ENCODE measurements around the gene NFIA.

Gene NFIA

GRCh38 chr1:61078618-61079295, 3.6 kb upstream of the NFIA start:
- peaks cover 19% of the 10 kb centered on the region for H3K4me1 ChIP-seq (ENCODE audit: control insufficient read depth, insufficient read depth, low read length)
- no peaks in the 10 kb centered on the region for H3K36me3 ChIP-seq (ENCODE audit: control insufficient read depth, insufficient read depth, low read length)
- H3K27ac ChIP-seq (ENCODE audit: insufficient read depth, low read depth, low read length, poor library complexity, severe bottlenecking) = no peak overlapping the region
- peaks cover 64% of the 10 kb centered on the region for H3K27me3 ChIP-seq (ENCODE audit: control insufficient read depth, insufficient read depth, low read length, poor library complexity, severe bottlenecking)
- 13 to 26% methylated on average over 4 to 6 of the region's 7 CpGs for WGBS, 2 experiments
- no peak overlapping the region for H3K4me3 ChIP-seq (ENCODE audit: insufficient read depth, low read depth, low read length)
- H3K9me3 ChIP-seq (ENCODE audit: control insufficient read depth, low read length) = no peaks in the 10 kb centered on the region

GRCh38 chr1:61079296-61079897, 3.0 kb upstream of the NFIA start:
- 35 to 45% methylated on average over 4 to 5 of the region's 5 CpGs for WGBS, 2 experiments
- no peak overlapping the region for H3K27ac ChIP-seq (ENCODE audit: insufficient read depth, low read depth, low read length, poor library complexity, severe bottlenecking)
- H3K4me3 ChIP-seq (ENCODE audit: insufficient read depth, low read depth, low read length) = no peak overlapping the region
- H3K4me1 ChIP-seq (ENCODE audit: control insufficient read depth, insufficient read depth, low read length) = peaks cover 19% of the 10 kb centered on the region
- H3K27me3 ChIP-seq (ENCODE audit: control insufficient read depth, insufficient read depth, low read length, poor library complexity, severe bottlenecking) = peaks cover 70% of the 10 kb centered on the region
- no peaks in the 10 kb centered on the region for H3K9me3 ChIP-seq (ENCODE audit: control insufficient read depth, low read length)
- no peaks in the 10 kb centered on the region for H3K36me3 ChIP-seq (ENCODE audit: control insufficient read depth, insufficient read depth, low read length)

- H3K36me3 ChIP-seq (ENCODE audit: control insufficient read depth, insufficient read depth, low read length) = no peaks in the 10 kb centered on the region
- H3K4me1 ChIP-seq (ENCODE audit: control insufficient read depth, insufficient read depth, low read length) = peaks cover 19% of the 10 kb centered on the region
- no peaks in the 10 kb centered on the region for H3K9me3 ChIP-seq (ENCODE audit: control insufficient read depth, low read length)
- H3K27me3 ChIP-seq (ENCODE audit: control insufficient read depth, insufficient read depth, low read length, poor library complexity, severe bottlenecking) = peaks cover 75% of the 10 kb centered on the region
- no peak overlapping the region for H3K27ac ChIP-seq (ENCODE audit: insufficient read depth, low read depth, low read length, poor library complexity, severe bottlenecking)
- no peak overlapping the region for H3K4me3 ChIP-seq (ENCODE audit: insufficient read depth, low read depth, low read length)
- 0 to 1% methylated on average over 13 to 14 of the region's 14 CpGs for WGBS, 2 experiments
These were observed 2.4 kb upstream of the NFIA start for GRCh38 chr1:61079898-61080336.

GRCh38 chr1:61080413-61081143, 1.8 kb upstream of the NFIA start:
- peaks cover 19% of the 10 kb centered on the region for H3K4me1 ChIP-seq (ENCODE audit: control insufficient read depth, insufficient read depth, low read length)
- H3K4me3 ChIP-seq (ENCODE audit: insufficient read depth, low read depth, low read length) = no peak overlapping the region
- no peak overlapping the region for H3K27ac ChIP-seq (ENCODE audit: insufficient read depth, low read depth, low read length, poor library complexity, severe bottlenecking)
- peaks cover 77% of the 10 kb centered on the region for H3K27me3 ChIP-seq (ENCODE audit: control insufficient read depth, insufficient read depth, low read length, poor library complexity, severe bottlenecking)
- H3K36me3 ChIP-seq (ENCODE audit: control insufficient read depth, insufficient read depth, low read length) = no peaks in the 10 kb centered on the region
- 5 to 10% methylated on average over 7 of the region's 7 CpGs for WGBS, 2 experiments
- no peaks in the 10 kb centered on the region for H3K9me3 ChIP-seq (ENCODE audit: control insufficient read depth, low read length)

GRCh38 chr1:61081144-61081685, 1.1 kb upstream of the NFIA start:
- Histone ChIP-seq H3K36me3 (ENCODE audit: control insufficient read depth, insufficient read depth, low read length) (no peaks in the 10 kb centered on the region), H3K4me3 (ENCODE audit: insufficient read depth, low read depth, low read length) (peak overlapping the region; percentile 44), H3K9me3 (ENCODE audit: control insufficient read depth, low read length) (no peaks in the 10 kb centered on the region), H3K4me1 (ENCODE audit: control insufficient read depth, insufficient read depth, low read length) (peaks cover 18% of the 10 kb centered on the region), H3K27me3 (ENCODE audit: control insufficient read depth, insufficient read depth, low read length, poor library complexity, severe bottlenecking) (peaks cover 77% of the 10 kb centered on the region), H3K27ac (ENCODE audit: insufficient read depth, low read depth, low read length, poor library complexity, severe bottlenecking) (no peak overlapping the region)
- 2 to 5% methylated on average over 8 of the region's 8 CpGs for WGBS, 2 experiments

- peaks cover 12% of the 10 kb centered on the region for H3K4me1 ChIP-seq (ENCODE audit: control insufficient read depth, insufficient read depth, low read length)
- no peaks in the 10 kb centered on the region for H3K36me3 ChIP-seq (ENCODE audit: control insufficient read depth, insufficient read depth, low read length)
- H3K27ac ChIP-seq (ENCODE audit: insufficient read depth, low read depth, low read length, poor library complexity, severe bottlenecking) = no peak overlapping the region
- H3K9me3 ChIP-seq (ENCODE audit: control insufficient read depth, low read length) = no peaks in the 10 kb centered on the region
- H3K27me3 ChIP-seq (ENCODE audit: control insufficient read depth, insufficient read depth, low read length, poor library complexity, severe bottlenecking) = peaks cover 77% of the 10 kb centered on the region
- WGBS, 2 experiments = 1% methylated on average over 37 to 41 of the region's 41 CpGs
- H3K4me3 ChIP-seq (ENCODE audit: insufficient read depth, low read depth, low read length) = peak overlapping the region; percentile 44
These were observed 563 bp upstream of the NFIA start for GRCh38 chr1:61081686-61082310.

- 0 to 1% methylated on average over 104 to 105 of the region's 105 CpGs for WGBS, 2 experiments
- Histone ChIP-seq H3K4me1 (ENCODE audit: control insufficient read depth, insufficient read depth, low read length) (peaks cover 11% of the 10 kb centered on the region), H3K27me3 (ENCODE audit: control insufficient read depth, insufficient read depth, low read length, poor library complexity, severe bottlenecking) (peaks cover 73% of the 10 kb centered on the region)
These were observed 849 bp downstream of the NFIA start for GRCh38 chr1:61083013-61083806.

GRCh38 chr1:61083807-61084440, 1.6 kb downstream of the NFIA start:
- Histone ChIP-seq H3K9me3 (ENCODE audit: control insufficient read depth, low read length) (no peaks in the 10 kb centered on the region), H3K27me3 (ENCODE audit: control insufficient read depth, insufficient read depth, low read length, poor library complexity, severe bottlenecking) (peaks cover 66% of the 10 kb centered on the region), H3K4me3 (ENCODE audit: insufficient read depth, low read depth, low read length) (peak overlapping the region; percentile 44), H3K36me3 (ENCODE audit: control insufficient read depth, insufficient read depth, low read length) (no peaks in the 10 kb centered on the region), H3K4me1 (ENCODE audit: control insufficient read depth, insufficient read depth, low read length) (peaks cover 11% of the 10 kb centered on the region), H3K27ac (ENCODE audit: insufficient read depth, low read depth, low read length, poor library complexity, severe bottlenecking) (no peak overlapping the region)
- 26 to 29% methylated on average over 13 to 17 of the region's 17 CpGs for WGBS, 2 experiments

More at GRCh38 chr1:61083013-61083806, 849 bp downstream of the NFIA start:
- Histone ChIP-seq H3K9me3 (ENCODE audit: control insufficient read depth, low read length) (no peaks in the 10 kb centered on the region), H3K27ac (ENCODE audit: insufficient read depth, low read depth, low read length, poor library complexity, severe bottlenecking) (no peak overlapping the region), H3K36me3 (ENCODE audit: control insufficient read depth, insufficient read depth, low read length) (no peaks in the 10 kb centered on the region), H3K4me3 (ENCODE audit: insufficient read depth, low read depth, low read length) (peak overlapping the region; percentile 44)

GRCh38 chr1:61084491-61085031, 2.2 kb downstream of the NFIA start:
- WGBS, 2 experiments = 89 to 90% methylated on average over 3 to 5 of the region's 5 CpGs
- Histone ChIP-seq H3K27me3 (ENCODE audit: control insufficient read depth, insufficient read depth, low read length, poor library complexity, severe bottlenecking) (peaks cover 60% of the 10 kb centered on the region), H3K9me3 (ENCODE audit: control insufficient read depth, low read length) (no peaks in the 10 kb centered on the region), H3K27ac (ENCODE audit: insufficient read depth, low read depth, low read length, poor library complexity, severe bottlenecking) (no peak overlapping the region), H3K36me3 (ENCODE audit: control insufficient read depth, insufficient read depth, low read length) (no peaks in the 10 kb centered on the region), H3K4me1 (ENCODE audit: control insufficient read depth, insufficient read depth, low read length) (peaks cover 11% of the 10 kb centered on the region), H3K4me3 (ENCODE audit: insufficient read depth, low read depth, low read length) (no peak overlapping the region)

Data from ectodermal cell (in vitro differentiated cells).